ENCODE results near the gene HEBP1.

The HEBP1 gene

DNA sequence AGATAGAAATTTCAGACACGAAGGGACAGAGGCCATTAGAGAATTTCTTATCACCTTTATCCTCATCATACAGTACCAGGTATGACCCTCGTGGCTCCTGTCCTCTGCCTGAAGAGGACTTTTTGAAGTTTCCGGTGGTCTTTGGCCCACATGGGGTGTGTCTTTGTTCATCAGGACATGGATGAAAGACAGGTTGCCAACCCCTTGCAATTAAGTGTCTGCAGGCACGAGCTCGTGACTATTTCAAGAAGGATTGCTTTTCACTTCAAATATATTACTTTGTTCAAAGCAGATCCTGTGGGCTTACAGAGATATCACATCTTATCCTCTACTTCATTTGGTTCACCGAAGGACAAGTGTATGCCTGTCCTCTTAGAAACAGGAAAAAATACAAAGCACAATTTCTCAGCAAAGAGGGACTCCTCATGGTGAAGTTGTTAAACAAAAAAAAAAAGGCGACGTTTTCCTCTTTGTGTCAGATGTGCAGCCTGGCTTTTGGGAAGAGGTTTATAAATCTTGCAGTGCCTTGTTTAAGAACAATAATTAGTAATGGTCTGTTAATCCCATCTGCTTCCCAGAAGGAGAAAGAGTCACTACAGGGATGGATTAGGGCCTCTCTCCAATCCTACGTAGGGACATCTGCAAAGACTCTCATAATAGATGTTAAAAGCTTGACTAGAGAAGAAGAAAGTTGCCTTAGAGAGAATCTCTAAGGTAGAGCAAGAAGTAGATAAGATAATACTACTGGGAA lies 30.7 kb upstream of the HEBP1 start:
- Mint-ChIP-seq H3K4me3 (no peak overlapping the region), H3K27me3 (ENCODE audit: low read depth) (peaks cover 27% of the 10 kb centered on the region), H3K4me1 (ENCODE audit: low read depth) (no peaks in the 10 kb centered on the region), H3K36me3 (ENCODE audit: low read depth) (no peaks in the 10 kb centered on the region), H3K9me3 (no peaks in the 10 kb centered on the region), H3K27ac (no peak overlapping the region)

DNA sequence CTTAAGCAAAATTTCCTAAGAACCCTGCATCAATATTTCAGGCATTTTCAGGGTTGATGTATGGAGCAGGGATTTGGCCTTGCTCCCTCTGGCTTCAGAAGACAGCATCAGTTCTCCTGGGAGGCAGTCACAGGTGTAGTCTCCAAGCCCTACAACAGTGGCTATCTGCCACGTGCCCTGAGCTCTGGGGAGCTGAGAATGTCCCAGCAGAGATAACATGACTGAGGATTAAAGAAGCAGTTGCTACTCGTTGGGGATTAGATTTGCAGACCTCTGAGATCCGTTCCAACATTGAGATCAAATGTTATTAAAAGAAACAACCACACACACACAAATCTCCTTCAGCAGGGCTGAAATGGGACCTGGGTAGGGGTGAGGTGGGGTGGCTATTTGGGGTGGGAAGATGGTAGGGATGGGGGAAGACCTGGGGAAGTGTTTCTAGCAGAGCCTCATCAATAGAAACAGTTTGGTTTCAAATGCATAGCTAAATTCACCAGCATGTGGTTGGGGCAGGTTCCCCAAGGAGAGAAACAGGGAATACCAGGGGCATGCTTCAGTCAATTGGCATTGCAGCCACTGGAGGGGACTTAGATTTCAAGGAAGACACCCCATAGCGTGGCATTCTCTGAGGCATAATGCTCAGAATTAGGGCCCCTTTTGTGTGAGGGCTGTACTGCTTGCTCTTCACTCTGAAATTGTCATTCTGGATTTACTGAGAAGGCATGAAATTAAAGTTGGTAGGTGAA lies 28.9 kb upstream of the HEBP1 start:
- Mint-ChIP-seq H3K4me3 (no peak overlapping the region), H3K27ac (no peak overlapping the region), H3K36me3 (ENCODE audit: low read depth) (no peaks in the 10 kb centered on the region), H3K27me3 (ENCODE audit: low read depth) (peaks cover 33% of the 10 kb centered on the region), H3K4me1 (ENCODE audit: low read depth) (no peaks in the 10 kb centered on the region), H3K9me3 (no peaks in the 10 kb centered on the region)

DNA sequence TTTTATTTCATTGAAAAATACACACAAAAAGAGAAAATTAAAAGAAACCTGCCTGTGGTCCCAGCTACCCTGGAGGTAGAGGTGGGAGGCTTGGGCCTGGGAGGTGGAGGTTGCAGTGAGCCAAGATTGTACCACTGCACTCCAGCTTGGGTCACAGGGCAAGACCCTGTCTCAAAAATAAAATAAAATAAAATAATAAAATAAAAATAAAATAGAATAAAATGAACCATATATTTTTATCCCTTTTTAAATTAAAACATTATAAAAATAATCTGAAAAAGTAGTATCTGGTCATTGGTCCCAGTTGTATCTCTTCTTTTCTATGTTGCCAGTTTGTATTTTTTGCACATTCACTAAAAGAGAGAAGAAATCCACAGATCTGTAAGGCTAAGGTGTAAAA lies 27.4 kb upstream of the HEBP1 start:
- Mint-ChIP-seq H3K27ac (no peak overlapping the region), H3K4me3 (no peak overlapping the region), H3K36me3 (ENCODE audit: low read depth) (no peaks in the 10 kb centered on the region), H3K4me1 (ENCODE audit: low read depth) (no peaks in the 10 kb centered on the region), H3K9me3 (no peaks in the 10 kb centered on the region), H3K27me3 (ENCODE audit: low read depth) (peaks cover 39% of the 10 kb centered on the region)

DNA sequence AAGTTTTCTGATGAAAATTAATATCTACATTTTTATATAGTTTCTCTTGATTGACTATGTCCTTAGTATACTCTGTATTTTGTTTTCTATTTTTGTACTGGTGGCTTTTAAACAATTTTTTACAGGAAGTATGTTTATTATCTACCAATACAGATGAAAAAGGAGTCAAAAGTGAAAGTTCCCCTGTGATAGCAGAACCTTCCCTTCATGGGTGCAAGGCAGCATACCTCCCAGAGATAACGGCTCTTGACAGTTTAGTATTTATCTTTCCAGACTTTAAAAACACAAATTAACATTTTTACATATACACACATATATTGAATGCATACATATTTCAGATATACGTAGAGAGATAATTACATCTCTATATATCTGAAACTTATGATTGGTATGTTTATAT lies 27.0 kb upstream of the HEBP1 start:
- peaks cover 42% of the 10 kb centered on the region for H3K27me3 Mint-ChIP-seq (ENCODE audit: low read depth)
- H3K4me1 Mint-ChIP-seq (ENCODE audit: low read depth), result no peaks in the 10 kb centered on the region
- no peak overlapping the region for H3K27ac Mint-ChIP-seq
- H3K36me3 Mint-ChIP-seq (ENCODE audit: low read depth), result no peaks in the 10 kb centered on the region
- H3K9me3 Mint-ChIP-seq, result no peaks in the 10 kb centered on the region
- no peak overlapping the region for H3K4me3 Mint-ChIP-seq

DNA sequence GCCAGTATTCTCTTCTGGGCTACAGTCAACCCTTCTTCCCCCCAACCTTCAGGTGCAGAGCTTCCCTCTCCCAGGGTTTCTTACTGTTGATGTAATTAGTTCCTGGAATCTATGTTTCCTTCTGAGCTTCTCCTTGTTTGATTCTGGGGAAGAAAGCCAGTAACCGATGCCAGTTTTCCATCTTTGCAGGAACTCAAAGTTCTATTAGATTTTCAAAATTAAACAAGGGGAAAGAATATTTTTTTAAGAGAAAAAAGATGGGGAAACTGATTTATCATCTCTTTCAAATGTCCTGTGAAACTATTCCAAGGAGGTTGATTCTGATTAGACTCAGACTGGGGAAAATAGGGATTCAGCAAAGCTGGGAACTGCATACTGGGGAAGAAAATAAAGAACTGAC lies 26.2 kb upstream of the HEBP1 start:
- Mint-ChIP-seq H3K36me3 (ENCODE audit: low read depth) (no peaks in the 10 kb centered on the region), H3K4me1 (ENCODE audit: low read depth) (no peaks in the 10 kb centered on the region), H3K4me3 (no peak overlapping the region), H3K27me3 (ENCODE audit: low read depth) (peaks cover 42% of the 10 kb centered on the region), H3K9me3 (no peaks in the 10 kb centered on the region), H3K27ac (no peak overlapping the region)

DNA sequence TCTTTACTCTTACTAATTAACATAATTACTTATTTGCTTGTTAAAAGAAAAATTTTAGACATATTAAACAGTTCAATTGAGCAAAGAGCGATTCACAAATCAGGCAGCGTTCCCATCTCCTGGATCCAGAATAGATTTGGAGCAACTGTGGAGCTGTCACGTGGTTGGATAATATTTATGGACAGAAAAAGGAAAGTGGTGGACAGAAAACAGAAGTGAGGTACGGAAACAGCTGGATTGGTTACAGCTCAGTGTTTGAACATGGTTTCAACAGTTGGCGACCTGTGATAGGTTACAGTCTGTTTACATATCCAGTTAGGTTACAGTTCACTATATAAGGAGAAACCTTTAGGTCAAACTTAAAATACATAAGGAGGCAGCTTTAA lies 24.5 kb upstream of the HEBP1 start:
- Mint-ChIP-seq H3K27ac (no peak overlapping the region), H3K36me3 (ENCODE audit: low read depth) (no peaks in the 10 kb centered on the region), H3K27me3 (ENCODE audit: low read depth) (peaks cover 42% of the 10 kb centered on the region), H3K4me3 (no peak overlapping the region), H3K4me1 (ENCODE audit: low read depth) (no peaks in the 10 kb centered on the region), H3K9me3 (no peaks in the 10 kb centered on the region)

DNA sequence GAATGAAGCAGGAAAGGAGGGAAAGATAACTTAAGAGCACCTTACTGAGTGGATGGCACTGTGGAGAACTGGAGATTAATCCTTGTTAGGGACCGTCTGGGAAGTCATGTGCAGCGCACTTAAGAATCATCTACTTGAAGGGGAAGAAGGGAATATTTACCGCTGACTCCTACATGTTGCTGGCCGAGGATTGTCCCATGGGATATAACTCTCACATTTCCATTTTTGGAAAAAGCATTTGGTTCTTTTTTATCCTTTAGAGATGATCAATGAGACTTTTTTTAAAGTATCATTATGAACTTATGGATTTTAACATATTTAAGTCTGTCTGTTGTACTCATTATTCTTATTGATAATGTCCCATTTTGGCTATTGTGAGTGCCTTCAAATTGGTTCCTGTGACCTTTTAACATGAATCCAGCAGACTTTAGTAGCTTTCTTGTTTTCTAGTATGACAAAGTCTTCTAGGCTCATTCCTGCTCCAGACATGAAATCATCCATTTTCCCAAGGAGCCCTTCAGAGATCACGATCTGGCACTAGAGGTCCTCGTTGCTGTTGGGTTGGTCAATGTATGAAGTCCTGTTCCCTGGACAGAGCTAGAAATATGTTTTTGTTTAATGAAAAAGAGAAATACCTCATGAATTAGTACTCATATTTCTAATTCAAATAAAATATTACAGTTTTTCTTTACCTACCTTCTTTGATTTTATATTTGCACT lies 23.9 kb upstream of the HEBP1 start:
- H3K9me3 Mint-ChIP-seq, result no peaks in the 10 kb centered on the region
- H3K36me3 Mint-ChIP-seq (ENCODE audit: low read depth), result no peaks in the 10 kb centered on the region
- no peak overlapping the region for H3K4me3 Mint-ChIP-seq
- H3K27me3 Mint-ChIP-seq (ENCODE audit: low read depth), result peaks cover 45% of the 10 kb centered on the region
- no peaks in the 10 kb centered on the region for H3K4me1 Mint-ChIP-seq (ENCODE audit: low read depth)
- H3K27ac Mint-ChIP-seq, result no peak overlapping the region

DNA sequence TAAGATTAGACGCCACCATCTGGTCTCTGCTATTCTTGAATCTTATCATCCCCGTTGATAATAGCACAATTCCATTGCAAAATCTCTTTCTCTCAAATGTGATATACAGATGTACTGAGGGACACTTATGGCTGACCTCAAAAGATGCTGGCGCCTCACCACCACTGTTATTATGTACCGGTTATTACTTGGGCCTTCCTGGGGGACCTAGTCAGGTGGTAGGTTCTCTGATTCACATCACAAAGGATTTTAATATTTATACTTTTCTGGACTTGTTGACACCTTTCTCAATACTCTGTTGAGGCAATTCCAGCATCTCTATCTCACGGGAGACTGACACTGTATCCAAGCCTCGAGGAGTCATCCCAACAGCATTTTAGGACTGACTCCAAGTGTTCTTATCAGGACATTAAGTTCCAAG lies 22.8 kb upstream of the HEBP1 start:
- H3K36me3 Mint-ChIP-seq (ENCODE audit: low read depth), result no peaks in the 10 kb centered on the region
- H3K27me3 Mint-ChIP-seq (ENCODE audit: low read depth), result peaks cover 44% of the 10 kb centered on the region
- H3K27ac Mint-ChIP-seq, result no peak overlapping the region
- no peaks in the 10 kb centered on the region for H3K9me3 Mint-ChIP-seq
- H3K4me3 Mint-ChIP-seq, result no peak overlapping the region
- no peaks in the 10 kb centered on the region for H3K4me1 Mint-ChIP-seq (ENCODE audit: low read depth)

DNA sequence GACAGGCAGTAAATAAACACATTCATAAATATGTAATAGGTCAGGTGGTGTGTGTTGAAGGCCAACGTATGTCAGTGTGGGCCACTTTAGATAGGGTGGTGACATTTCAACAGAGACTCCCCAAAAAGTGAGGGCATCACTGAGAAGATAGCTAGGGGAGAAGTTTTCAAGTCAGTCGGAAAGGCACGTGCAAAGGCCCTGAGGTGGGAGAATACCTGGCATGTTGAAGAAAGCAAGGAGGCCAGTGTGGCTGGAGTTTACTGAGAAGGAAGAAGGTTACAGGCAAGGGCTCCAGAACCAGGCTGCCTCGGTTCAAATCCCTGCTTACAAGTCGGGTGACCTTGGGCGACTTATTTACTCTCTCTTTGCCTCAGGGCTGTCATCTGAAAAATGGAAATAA lies 11.0 kb upstream of the HEBP1 start:
- Mint-ChIP-seq H3K27ac (no peak overlapping the region), H3K4me3 (no peak overlapping the region), H3K27me3 (ENCODE audit: low read depth) (peaks cover 29% of the 10 kb centered on the region), H3K9me3 (no peaks in the 10 kb centered on the region), H3K4me1 (ENCODE audit: low read depth) (no peaks in the 10 kb centered on the region), H3K36me3 (ENCODE audit: low read depth) (no peaks in the 10 kb centered on the region)

DNA sequence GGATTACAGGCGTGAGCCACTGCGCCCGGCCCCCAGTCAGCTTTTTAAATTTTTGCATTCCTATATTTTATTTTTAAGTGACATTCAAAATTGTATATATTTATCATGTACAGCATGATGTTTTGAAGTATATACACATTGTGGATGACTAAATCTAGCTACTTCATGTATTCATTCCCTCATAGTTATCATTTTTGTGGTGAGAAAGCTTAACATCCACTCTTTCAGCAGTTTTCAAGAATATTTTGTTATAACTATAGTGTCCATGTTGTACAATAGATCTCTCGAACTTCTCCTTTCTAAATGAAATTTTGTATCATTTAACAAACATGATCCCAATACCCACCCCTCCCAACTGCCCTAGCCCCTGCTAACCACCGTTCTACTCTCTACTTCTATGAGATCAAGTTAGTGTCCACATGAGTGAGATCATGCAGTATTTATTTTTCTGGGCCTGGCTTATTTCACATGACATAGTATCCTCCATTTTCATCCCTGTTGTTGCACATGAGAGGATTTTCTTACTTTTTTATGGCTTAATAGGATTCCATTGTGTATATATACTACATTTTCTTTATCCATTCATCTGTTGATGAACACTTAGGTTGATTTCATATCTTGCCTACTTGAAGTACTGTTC lies 8.8 kb upstream of the HEBP1 start:
- Mint-ChIP-seq H3K27me3 (ENCODE audit: low read depth) (peaks cover 38% of the 10 kb centered on the region), H3K4me1 (ENCODE audit: low read depth) (no peaks in the 10 kb centered on the region), H3K4me3 (no peak overlapping the region), H3K36me3 (ENCODE audit: low read depth) (no peaks in the 10 kb centered on the region), H3K9me3 (no peaks in the 10 kb centered on the region), H3K27ac (no peak overlapping the region)

DNA sequence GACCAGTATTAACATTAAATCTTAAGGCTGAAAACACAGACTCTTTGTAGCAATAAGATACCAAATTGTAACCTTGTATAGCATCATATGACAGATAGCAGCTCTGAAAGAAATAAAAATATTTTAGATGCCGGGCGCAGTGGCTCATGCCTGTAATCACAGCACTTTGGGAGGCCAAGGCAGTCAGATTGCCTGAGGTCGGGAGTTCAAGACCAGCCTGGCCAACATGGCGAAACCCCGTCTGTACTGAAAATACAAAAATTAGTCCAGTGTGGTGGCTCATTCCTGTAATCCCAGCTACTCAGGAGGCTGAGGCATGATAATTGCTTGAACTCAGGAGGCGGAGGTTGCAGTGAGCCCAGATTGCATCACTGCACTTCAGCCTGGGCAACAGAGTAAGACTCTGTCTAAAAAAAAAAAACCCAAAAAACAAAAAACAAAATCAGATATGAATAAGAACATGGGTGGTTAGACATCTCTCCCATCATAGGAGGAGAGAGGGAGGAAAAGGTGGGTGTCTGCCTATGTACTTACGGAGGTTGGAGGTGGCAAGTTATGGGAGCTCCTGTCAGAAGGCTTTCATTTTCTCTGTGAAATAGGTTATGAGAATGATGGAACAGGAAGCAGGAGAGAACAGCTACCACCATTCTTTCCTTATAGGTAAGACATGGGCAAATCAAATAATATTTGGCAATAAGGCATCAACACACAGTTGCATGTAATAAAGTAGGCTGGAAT lies 7.6 kb upstream of the HEBP1 start:
- no peaks in the 10 kb centered on the region for H3K9me3 Mint-ChIP-seq
- peaks cover 48% of the 10 kb centered on the region for H3K27me3 Mint-ChIP-seq (ENCODE audit: low read depth)
- no peak overlapping the region for H3K27ac Mint-ChIP-seq
- H3K4me3 Mint-ChIP-seq, result no peak overlapping the region
- H3K4me1 Mint-ChIP-seq (ENCODE audit: low read depth), result no peaks in the 10 kb centered on the region
- H3K36me3 Mint-ChIP-seq (ENCODE audit: low read depth), result no peaks in the 10 kb centered on the region

DNA sequence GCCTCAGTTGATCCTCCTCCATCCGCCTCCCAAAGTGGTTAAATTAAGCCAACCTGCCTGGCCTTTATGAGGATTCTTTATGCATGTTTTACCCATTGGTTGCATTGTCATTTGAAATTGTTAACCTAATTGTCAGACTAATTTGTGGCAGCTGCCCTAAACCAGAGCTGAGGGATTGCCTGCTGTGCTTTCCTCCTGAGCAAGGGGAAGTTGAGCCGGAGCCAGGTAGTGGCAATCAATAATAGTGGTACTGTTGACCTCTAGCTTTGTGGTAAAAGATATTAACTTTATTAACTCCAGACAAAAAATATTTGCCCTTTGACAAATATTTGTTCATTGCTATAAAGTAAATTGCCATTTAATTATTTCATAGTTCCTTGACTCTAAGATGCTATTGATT lies 5.6 kb upstream of the HEBP1 start:
- Mint-ChIP-seq H3K9me3 (no peaks in the 10 kb centered on the region), H3K4me1 (ENCODE audit: low read depth) (peaks cover 9% of the 10 kb centered on the region), H3K36me3 (ENCODE audit: low read depth) (no peaks in the 10 kb centered on the region), H3K27ac (no peak overlapping the region), H3K27me3 (ENCODE audit: low read depth) (peaks cover 52% of the 10 kb centered on the region), H3K4me3 (no peak overlapping the region)

DNA sequence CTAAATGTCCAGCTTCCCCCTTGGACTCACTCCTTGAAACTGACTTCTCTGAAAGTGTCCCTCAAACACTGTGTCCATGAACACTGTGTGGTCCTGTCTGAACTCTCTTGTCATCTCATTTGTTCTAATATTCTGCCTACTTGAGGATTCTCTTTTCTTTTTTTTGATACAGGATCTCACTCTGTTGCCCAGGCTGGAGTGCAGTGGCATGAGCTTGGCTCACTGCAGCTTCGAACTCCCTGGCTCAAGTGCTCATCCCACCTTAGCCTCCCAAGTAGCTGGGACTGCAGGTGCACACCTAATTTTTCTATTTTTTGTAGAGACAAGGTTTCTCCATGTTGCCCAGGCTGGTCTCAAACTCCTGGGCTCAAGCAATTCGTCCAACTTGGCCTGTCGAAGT lies 4.9 kb upstream of the HEBP1 start:
- Mint-ChIP-seq H3K4me3 (no peak overlapping the region), H3K27me3 (ENCODE audit: low read depth) (peaks cover 52% of the 10 kb centered on the region), H3K36me3 (ENCODE audit: low read depth) (no peaks in the 10 kb centered on the region), H3K9me3 (no peaks in the 10 kb centered on the region), H3K27ac (no peak overlapping the region), H3K4me1 (ENCODE audit: low read depth) (peaks cover 10% of the 10 kb centered on the region)

DNA sequence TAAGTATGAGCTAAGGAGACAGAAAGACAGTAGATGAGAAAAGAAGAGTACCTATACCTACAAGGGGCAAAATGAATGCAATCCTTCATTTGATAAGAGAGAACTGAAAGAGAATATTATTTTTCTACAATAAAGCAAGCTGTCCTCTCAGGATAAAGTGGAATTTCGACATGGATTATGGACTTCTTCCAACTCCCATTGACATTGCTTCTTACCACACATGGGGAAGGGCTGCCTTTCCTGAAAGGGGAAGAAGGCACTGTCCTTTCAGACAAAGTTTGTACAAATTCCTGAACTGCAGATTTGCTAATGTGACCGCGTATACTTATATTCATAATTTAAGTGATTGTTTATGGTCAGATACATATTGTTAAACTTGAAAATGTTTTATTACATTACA lies 4.3 kb upstream of the HEBP1 start:
- Mint-ChIP-seq H3K4me3 (no peak overlapping the region), H3K9me3 (no peaks in the 10 kb centered on the region), H3K36me3 (ENCODE audit: low read depth) (no peaks in the 10 kb centered on the region), H3K27me3 (ENCODE audit: low read depth) (peaks cover 49% of the 10 kb centered on the region), H3K27ac (no peak overlapping the region), H3K4me1 (ENCODE audit: low read depth) (peaks cover 12% of the 10 kb centered on the region)

Measured in T-helper 1 cell treated with Interleukin-12 subunit alpha and Interleukin-12 subunit beta and Interleukin-4 antibody, amounts not matched to agents 30 μg/mL and 1 μg/mL, for 36 hours (primary cell).